Measurements from ENCODE around the gene EFCAB11. TPM values are rescaled to one million over a fixed set of nuclear protein-coding genes. Genes with fewer than 3 reads are reported as not detected.

Gene EFCAB11
- total RNA-seq, 2 experiments from 2014 or later, result 0.36 to 0.47 TPM

GRCh38 chr14:89810101-89810500, 144.4 kb downstream of the EFCAB11 start:
- H3K4me1 Mint-ChIP-seq (ENCODE audit: low read depth), result no peaks in the 10 kb centered on the region
- H3K9me3 Mint-ChIP-seq, result no peaks in the 10 kb centered on the region
- intact Hi-C loops (cut with DNase I, micrococcal nuclease), result no loop called here
- Histone ChIP-seq H3K4me3 (ENCODE audit: low read length) (no peak overlapping the region), H3K36me3 (ENCODE audit: insufficient read depth, low read length) (no peaks in the 10 kb centered on the region), H3K27ac (ENCODE audit: low read depth in 1 of 2, low read length in 2 of 2) (no peak overlapping the region), H3K4me1 (ENCODE audit: insufficient read depth, low read length) (no peaks in the 10 kb centered on the region), H3K9me3 (ENCODE audit: control insufficient read depth in 1 of 2, insufficient read depth in 1 of 2, low read length in 2 of 2) (no peaks in the 10 kb centered on the region), H3K27me3 (ENCODE audit: control insufficient read depth in 1 of 2, insufficient read depth in 2 of 2, low read length in 2 of 2) (no peaks in the 10 kb centered on the region)
- ATAC-seq (ENCODE audit: poor library complexity) (no peak), DNase-seq (no peak)
- CTCF ChIA-PET, result no interaction called here
- TF ChIP-seq CTCF (IDR thresholded peaks at IDR 0.05), result no peak
- POLR2A ChIA-PET, result no interaction called here
- no peaks in the 10 kb centered on the region for H3K36me3 Mint-ChIP-seq (ENCODE audit: low read depth)
- H3K4me3 Mint-ChIP-seq, result no peak overlapping the region
- peaks cover 19% of the 10 kb centered on the region for H3K27me3 Mint-ChIP-seq
- H3K27ac Mint-ChIP-seq, result no peak overlapping the region

GRCh38 chr14:89807892-89808291, 146.6 kb downstream of the EFCAB11 start:
- no peaks in the 10 kb centered on the region for H3K36me3 Mint-ChIP-seq (ENCODE audit: low read depth)
- ChIA-PET CTCF (no interaction called here), POLR2A (no interaction called here)
- intact Hi-C loops (cut with DNase I, micrococcal nuclease), result no loop called here
- H3K4me1 Mint-ChIP-seq (ENCODE audit: low read depth), result no peaks in the 10 kb centered on the region
- no peak overlapping the region for H3K4me3 ChIP-seq (ENCODE audit: low read length)
- H3K36me3 ChIP-seq (ENCODE audit: insufficient read depth, low read length), result no peaks in the 10 kb centered on the region
- no peaks in the 10 kb centered on the region for H3K9me3 Mint-ChIP-seq
- DNase-seq, result no peak
- H3K27ac ChIP-seq (ENCODE audit: low read depth in 1 of 2, low read length in 2 of 2), result no peak overlapping the region
- no peak for ATAC-seq (ENCODE audit: poor library complexity)
- TF ChIP-seq CTCF (IDR thresholded peaks at IDR 0.05), result no peak
- H3K4me3 Mint-ChIP-seq, result no peak overlapping the region
- no peaks in the 10 kb centered on the region for H3K4me1 ChIP-seq (ENCODE audit: insufficient read depth, low read length)
- no peaks in the 10 kb centered on the region for H3K9me3 ChIP-seq (ENCODE audit: control insufficient read depth in 1 of 2, insufficient read depth in 1 of 2, low read length in 2 of 2)
- no peaks in the 10 kb centered on the region for H3K27me3 ChIP-seq (ENCODE audit: control insufficient read depth in 1 of 2, insufficient read depth in 2 of 2, low read length in 2 of 2)
- peaks cover 16% of the 10 kb centered on the region for H3K27me3 Mint-ChIP-seq
- H3K27ac Mint-ChIP-seq, result no peak overlapping the region

- Histone ChIP-seq H3K27ac (ENCODE audit: low read depth in 1 of 2, low read length in 2 of 2) (no peak overlapping the region), H3K36me3 (ENCODE audit: insufficient read depth, low read length) (no peaks in the 10 kb centered on the region), H3K4me3 (ENCODE audit: low read length) (no peak overlapping the region), H3K27me3 (ENCODE audit: control insufficient read depth in 1 of 2, insufficient read depth in 2 of 2, low read length in 2 of 2) (no peaks in the 10 kb centered on the region), H3K9me3 (ENCODE audit: control insufficient read depth in 1 of 2, insufficient read depth in 1 of 2, low read length in 2 of 2) (no peaks in the 10 kb centered on the region), H3K4me1 (ENCODE audit: insufficient read depth, low read length) (no peaks in the 10 kb centered on the region)
- H3K9me3 Mint-ChIP-seq, result no peaks in the 10 kb centered on the region
- no peaks in the 10 kb centered on the region for H3K36me3 Mint-ChIP-seq (ENCODE audit: low read depth)
- H3K27me3 Mint-ChIP-seq, result peaks cover 8% of the 10 kb centered on the region
- DNase-seq (no peak), ATAC-seq (ENCODE audit: poor library complexity) (no peak)
- no peak overlapping the region for H3K4me3 Mint-ChIP-seq
- H3K27ac Mint-ChIP-seq, result no peak overlapping the region
- ChIA-PET POLR2A (no interaction called here), CTCF (no interaction called here)
- no peaks in the 10 kb centered on the region for H3K4me1 Mint-ChIP-seq (ENCODE audit: low read depth)
- TF ChIP-seq CTCF (IDR thresholded peaks at IDR 0.05), result no peak
- intact Hi-C loops (cut with DNase I, micrococcal nuclease), result no loop called here
Measured at GRCh38 chr14:89807151-89807550, 147.4 kb downstream of the EFCAB11 start.
